ENCODE data around the gene LRP11.

Gene LRP11

GRCh38 chr6:149871182-149871581 lies 7.0 kb upstream of the LRP11 start:
- no peaks in the 10 kb centered on the region for H3K9me3 ChIP-seq (ENCODE audit: control insufficient read depth, insufficient read depth, low read depth, low read length)
- TF ChIP-seq ZNF146 (tag by site-specific recombination; IDR thresholded peaks at IDR 0.05) (peak; percentile 77), GLI2 (tag by site-specific recombination; IDR thresholded peaks at IDR 0.05; ENCODE audit: borderline replicate concordance, low read depth) (no peak), RBAK (tag by site-specific recombination; IDR thresholded peaks at IDR 0.05) (no peak)
- TF ChIP-seq, protein P1, sequence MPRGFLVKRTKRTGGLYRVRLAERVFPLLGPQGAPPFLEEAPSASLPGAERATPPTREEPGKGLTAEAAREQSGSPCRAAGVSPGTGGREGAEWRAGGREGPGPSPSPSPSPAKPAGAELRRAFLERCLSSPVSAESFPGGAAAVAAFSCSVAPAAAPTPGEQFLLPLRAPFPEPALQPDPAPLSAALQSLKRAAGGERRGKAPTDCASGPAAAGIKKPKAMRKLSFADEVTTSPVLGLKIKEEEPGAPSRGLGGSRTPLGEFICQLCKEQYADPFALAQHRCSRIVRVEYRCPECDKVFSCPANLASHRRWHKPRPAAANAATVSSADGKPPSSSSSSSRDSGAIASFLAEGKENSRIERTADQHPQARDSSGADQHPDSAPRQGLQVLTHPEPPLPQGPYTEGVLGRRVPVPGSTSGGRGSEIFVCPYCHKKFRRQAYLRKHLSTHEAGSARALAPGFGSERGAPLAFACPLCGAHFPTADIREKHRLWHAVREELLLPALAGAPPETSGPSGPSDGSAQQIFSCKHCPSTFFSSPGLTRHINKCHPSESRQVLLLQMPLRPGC (tag by site-specific recombination; IDR thresholded peaks at IDR 0.05) = no peak
- no peak overlapping the region for H3K27ac ChIP-seq (ENCODE audit: extremely low read depth, low read depth, low read length)
- no peaks in the 10 kb centered on the region for H3K36me3 ChIP-seq (ENCODE audit: control insufficient read depth in 2 of 2, insufficient read depth in 1 of 2, low read length in 2 of 2)
- ChIA-PET POLR2A (interaction anchor here (0.6 kb wide), 1 partner anchor 79 kb away, joined by 3 read pairs; no protein-coding TSS in a partner anchor), CTCF (interaction anchor here (0.6 to 1.6 kb wide), 5 partner anchors 16 to 54 kb away, joined by 3 to 5 read pairs (median 3); no protein-coding TSS in a partner anchor)
- H3K4me1 ChIP-seq (ENCODE audit: control insufficient read depth, insufficient read depth, low read length) = no peaks in the 10 kb centered on the region
- H3K4me3 ChIP-seq (ENCODE audit: low read depth, low read length) = no peak overlapping the region

DNA sequence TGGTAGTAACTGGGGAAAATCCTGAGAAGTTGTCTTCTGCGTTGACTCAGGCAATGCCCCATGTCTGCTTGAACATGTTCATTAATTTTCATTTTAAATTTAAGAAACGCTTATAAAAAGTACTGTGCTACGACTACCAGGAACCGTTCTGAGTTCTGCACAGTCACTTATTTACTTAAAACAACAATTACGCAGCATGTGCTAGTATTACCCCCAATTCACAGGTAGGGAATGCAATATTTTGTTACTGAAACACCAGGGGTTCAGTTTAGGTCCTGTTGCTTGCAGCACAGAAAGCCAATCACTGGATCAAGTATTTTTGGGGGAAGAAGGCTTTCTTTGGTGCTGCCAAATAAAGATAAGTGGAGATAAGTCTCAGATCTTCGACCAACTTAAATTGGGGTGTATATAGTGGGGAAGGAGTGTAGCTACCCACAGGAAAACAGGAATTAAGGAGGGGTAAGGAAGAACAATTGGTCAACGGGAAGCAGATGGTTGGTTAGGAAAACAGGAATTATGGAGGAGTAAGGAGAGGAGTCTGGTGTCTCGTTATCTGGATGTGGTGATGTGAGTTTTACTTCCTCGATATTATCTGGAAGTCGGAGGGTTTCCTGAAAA lies 5.2 kb upstream of the LRP11 start:
- POLR2A ChIA-PET = interaction anchor here (0.6 kb wide), 1 partner anchor 199 kb away, joined by 4 read pairs; the partner anchor contains the start of gene ULBP3
- Histone ChIP-seq H3K9me3 (ENCODE audit: control insufficient read depth, insufficient read depth, low read depth, low read length) (no peaks in the 10 kb centered on the region), H3K4me1 (ENCODE audit: control insufficient read depth, insufficient read depth, low read length) (no peaks in the 10 kb centered on the region), H3K4me3 (ENCODE audit: low read depth, low read length) (no peak overlapping the region), H3K27ac (ENCODE audit: extremely low read depth, low read depth, low read length) (no peak overlapping the region), H3K36me3 (ENCODE audit: control insufficient read depth in 2 of 2, insufficient read depth in 1 of 2, low read length in 2 of 2) (no peaks in the 10 kb centered on the region)
- CTCF ChIA-PET = interaction anchor here (0.9 to 1.7 kb wide), 6 partner anchors 22 to 57 kb away, joined by 3 to 6 read pairs (median 4); partner anchors contain the start of gene RAET1E
- TF ChIP-seq ZBTB7A (tag by site-specific recombination; IDR thresholded peaks at IDR 0.05; ENCODE audit: low read depth) (no peak), GLI4 (tag by site-specific recombination; IDR thresholded peaks at IDR 0.05) (no peak), ZNF266 (tag by site-specific recombination; IDR thresholded peaks at IDR 0.05; ENCODE audit: low read depth) (no peak), KLF8 (tag by site-specific recombination; IDR thresholded peaks at IDR 0.05) (no peak), SCRT1 (tag by site-specific recombination; IDR thresholded peaks at IDR 0.05; ENCODE audit: borderline replicate concordance) (no peak), ZNF513 (tag by site-specific recombination; IDR thresholded peaks at IDR 0.05) (no peak), KLF17 (tag by site-specific recombination; IDR thresholded peaks at IDR 0.05) (no peak), ZNF654 (tag by site-specific recombination; IDR thresholded peaks at IDR 0.05; ENCODE audit: low read depth) (no peak), SP7 (tag by site-specific recombination; IDR thresholded peaks at IDR 0.05) (no peak), ZNF658 (tag by site-specific recombination; IDR thresholded peaks at IDR 0.05) (no peak), ATF2 (tag by site-specific recombination; IDR thresholded peaks at IDR 0.05; ENCODE audit: low read depth) (no peak)
- TF ChIP-seq, protein P2, sequence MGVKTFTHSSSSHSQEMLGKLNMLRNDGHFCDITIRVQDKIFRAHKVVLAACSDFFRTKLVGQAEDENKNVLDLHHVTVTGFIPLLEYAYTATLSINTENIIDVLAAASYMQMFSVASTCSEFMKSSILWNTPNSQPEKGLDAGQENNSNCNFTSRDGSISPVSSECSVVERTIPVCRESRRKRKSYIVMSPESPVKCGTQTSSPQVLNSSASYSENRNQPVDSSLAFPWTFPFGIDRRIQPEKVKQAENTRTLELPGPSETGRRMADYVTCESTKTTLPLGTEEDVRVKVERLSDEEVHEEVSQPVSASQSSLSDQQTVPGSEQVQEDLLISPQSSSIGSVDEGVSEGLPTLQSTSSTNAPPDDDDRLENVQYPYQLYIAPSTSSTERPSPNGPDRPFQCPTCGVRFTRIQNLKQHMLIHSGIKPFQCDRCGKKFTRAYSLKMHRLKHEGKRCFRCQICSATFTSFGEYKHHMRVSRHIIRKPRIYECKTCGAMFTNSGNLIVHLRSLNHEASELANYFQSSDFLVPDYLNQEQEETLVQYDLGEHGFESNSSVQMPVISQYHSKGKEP (tag by site-specific recombination; IDR thresholded peaks at IDR 0.05) = no peak
- TF ChIP-seq, protein P3, sequence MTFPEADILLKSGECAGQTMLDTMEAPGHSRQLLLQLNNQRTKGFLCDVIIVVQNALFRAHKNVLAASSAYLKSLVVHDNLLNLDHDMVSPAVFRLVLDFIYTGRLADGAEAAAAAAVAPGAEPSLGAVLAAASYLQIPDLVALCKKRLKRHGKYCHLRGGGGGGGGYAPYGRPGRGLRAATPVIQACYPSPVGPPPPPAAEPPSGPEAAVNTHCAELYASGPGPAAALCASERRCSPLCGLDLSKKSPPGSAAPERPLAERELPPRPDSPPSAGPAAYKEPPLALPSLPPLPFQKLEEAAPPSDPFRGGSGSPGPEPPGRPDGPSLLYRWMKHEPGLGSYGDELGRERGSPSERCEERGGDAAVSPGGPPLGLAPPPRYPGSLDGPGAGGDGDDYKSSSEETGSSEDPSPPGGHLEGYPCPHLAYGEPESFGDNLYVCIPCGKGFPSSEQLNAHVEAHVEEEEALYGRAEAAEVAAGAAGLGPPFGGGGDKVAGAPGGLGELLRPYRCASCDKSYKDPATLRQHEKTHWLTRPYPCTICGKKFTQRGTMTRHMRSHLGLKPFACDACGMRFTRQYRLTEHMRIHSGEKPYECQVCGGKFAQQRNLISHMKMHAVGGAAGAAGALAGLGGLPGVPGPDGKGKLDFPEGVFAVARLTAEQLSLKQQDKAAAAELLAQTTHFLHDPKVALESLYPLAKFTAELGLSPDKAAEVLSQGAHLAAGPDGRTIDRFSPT (tag by site-specific recombination; IDR thresholded peaks at IDR 0.05) = no peak
- TF ChIP-seq, protein P4, sequence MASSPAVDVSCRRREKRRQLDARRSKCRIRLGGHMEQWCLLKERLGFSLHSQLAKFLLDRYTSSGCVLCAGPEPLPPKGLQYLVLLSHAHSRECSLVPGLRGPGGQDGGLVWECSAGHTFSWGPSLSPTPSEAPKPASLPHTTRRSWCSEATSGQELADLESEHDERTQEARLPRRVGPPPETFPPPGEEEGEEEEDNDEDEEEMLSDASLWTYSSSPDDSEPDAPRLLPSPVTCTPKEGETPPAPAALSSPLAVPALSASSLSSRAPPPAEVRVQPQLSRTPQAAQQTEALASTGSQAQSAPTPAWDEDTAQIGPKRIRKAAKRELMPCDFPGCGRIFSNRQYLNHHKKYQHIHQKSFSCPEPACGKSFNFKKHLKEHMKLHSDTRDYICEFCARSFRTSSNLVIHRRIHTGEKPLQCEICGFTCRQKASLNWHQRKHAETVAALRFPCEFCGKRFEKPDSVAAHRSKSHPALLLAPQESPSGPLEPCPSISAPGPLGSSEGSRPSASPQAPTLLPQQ (tag by site-specific recombination; IDR thresholded peaks at IDR 0.05) = no peak

Measured in HEK293 (cell line).